Activated T-cell treated with anti-CD3 and anti-CD28 coated beads, Interleukin-2, amount 50 U/mL, for 72 hours (primary cell): Measurements from ENCODE around the gene SELENOI. TPM values are rescaled to one million over a fixed set of nuclear protein-coding genes. Genes with fewer than 3 reads are reported as not detected.
A peak's percentile ranks its signal among the peaks of the same experiment; 100 is the strongest.
"Not testable (repeated sequence)": the region's sequence is repeated elsewhere in the genome, so short reads cannot be mapped to it uniquely, and the experiment has no call there.

Experiments used
- ATAC-seq, 2 donors: fragments of 150-1000 bp; cut with Tn5 transposase; replicated peaks in 1 of 2; 2 replicates each; pipeline ENCODE4 v1.10.0; 2021; ENCODE audit warnings: moderate library complexity in 2 of 2, mild to moderate bottlenecking in 1 of 2
- DNase-seq, 2 donors: peaks; one replicate each; pipeline ENCODE4 v3.0.0; 2021 to 2022; ENCODE audit warnings: mixed read lengths in 1 of 2
- H3K27ac Mint-ChIP-seq: one replicate; pipeline ENCODE4 v1.8.0; 2022; ENCODE audit warnings: mild to moderate bottlenecking, moderate library complexity, mixed read lengths
- H3K27me3 Mint-ChIP-seq: one replicate; pipeline ENCODE4 v1.8.0; 2022; ENCODE audit warnings: low read depth, mixed read lengths
- H3K36me3 Mint-ChIP-seq, 2 donors: one replicate each; pipeline ENCODE4 v1.8.0; 2022; ENCODE audit warnings: mixed read lengths in 2 of 2, mild to moderate bottlenecking in 1 of 2; ENCODE audit not compliant: insufficient read depth in 2 of 2
- H3K4me1 Mint-ChIP-seq: one replicate; pipeline ENCODE4 v1.8.0; 2022; ENCODE audit warnings: low read depth, mixed read lengths
- H3K4me3 Mint-ChIP-seq, 2 donors: one replicate each; pipeline ENCODE4 v1.8.0; 2022; ENCODE audit warnings: mild to moderate bottlenecking in 2 of 2, mixed read lengths in 2 of 2, moderate library complexity in 2 of 2
- H3K9me3 Mint-ChIP-seq, 2 donors: one replicate each; pipeline ENCODE4 v1.8.0; 2022; ENCODE audit warnings: mixed read lengths in 2 of 2
- total RNA-seq, 2 donors: library from RNA; stranded (reverse); gene quantifications; one replicate each; pipeline ENCODE4 v1.2.3, GENCODE V29; 2022

The SELENOI gene
- total RNA-seq, 2 donors from 2014 or later = 35.0 to 38.9 TPM

DNA sequence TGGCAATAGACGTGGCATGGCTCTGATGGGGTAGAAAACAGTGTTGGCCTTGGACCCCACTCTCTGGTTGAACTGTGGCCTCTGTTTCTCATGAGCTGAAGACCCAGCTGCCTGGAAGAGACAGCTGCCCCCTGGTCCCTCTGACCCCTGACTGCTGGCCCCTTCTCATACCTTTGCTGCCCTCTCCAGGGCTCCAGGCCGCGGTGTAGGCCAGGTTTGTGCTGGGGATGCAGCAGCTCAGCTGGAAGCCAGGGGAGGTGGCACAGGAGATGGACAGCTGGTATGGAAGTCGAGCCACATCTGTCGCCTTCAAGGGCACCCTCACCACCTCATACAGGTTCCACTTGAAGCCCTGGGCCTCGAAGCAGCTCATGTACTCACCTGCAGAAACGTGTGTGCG lies 31.7 kb upstream of the SELENOI start:
- no peaks in the 10 kb centered on the region for H3K27me3 Mint-ChIP-seq
- no peak for ATAC-seq
- no peaks in the 10 kb centered on the region for H3K9me3 Mint-ChIP-seq
- H3K4me3 Mint-ChIP-seq = no peak overlapping the region
- H3K36me3 Mint-ChIP-seq = no peaks in the 10 kb centered on the region
- no peak for DNase-seq
- no peak overlapping the region for H3K27ac Mint-ChIP-seq
- H3K4me1 Mint-ChIP-seq = no peaks in the 10 kb centered on the region

DNA sequence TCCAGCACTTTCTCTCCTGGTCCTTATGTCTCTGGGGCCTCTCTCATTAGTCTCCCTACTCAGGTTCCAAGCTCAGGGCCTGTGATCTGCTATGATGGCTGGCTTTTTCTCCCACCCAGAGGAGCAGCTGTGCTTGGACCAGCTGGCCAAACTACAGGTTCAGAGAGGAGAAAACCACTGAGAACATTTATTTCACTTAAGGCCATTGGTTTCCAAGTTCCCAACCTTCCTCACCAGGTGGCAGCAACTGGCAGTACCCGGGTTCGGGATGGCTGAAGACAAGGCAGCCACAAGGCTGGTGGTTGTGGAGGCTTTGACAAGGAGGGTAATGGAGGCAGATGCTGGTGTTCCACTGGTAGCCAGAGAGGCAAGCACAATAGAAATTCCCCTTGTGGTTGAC lies 29.9 kb upstream of the SELENOI start:
- H3K4me1 Mint-ChIP-seq = no peaks in the 10 kb centered on the region
- H3K4me3 Mint-ChIP-seq = no peak overlapping the region
- H3K36me3 Mint-ChIP-seq = no peaks in the 10 kb centered on the region
- no peak for DNase-seq
- no peaks in the 10 kb centered on the region for H3K9me3 Mint-ChIP-seq
- no peak for ATAC-seq
- no peak overlapping the region for H3K27ac Mint-ChIP-seq
- H3K27me3 Mint-ChIP-seq = no peaks in the 10 kb centered on the region

- no peak for ATAC-seq
- Mint-ChIP-seq H3K4me1 (no peaks in the 10 kb centered on the region), H3K9me3 (no peaks in the 10 kb centered on the region), H3K27ac (no peak overlapping the region), H3K4me3 (no peak overlapping the region), H3K27me3 (no peaks in the 10 kb centered on the region), H3K36me3 (no peaks in the 10 kb centered on the region)
- no peak for DNase-seq
Observed at GRCh38 chr2:26316845-26317244, 29.1 kb upstream of the SELENOI start.

- no peaks in the 10 kb centered on the region for H3K4me1 Mint-ChIP-seq
Observed at GRCh38 chr2:26317377-26318105, 28.4 kb upstream of the SELENOI start.

GRCh38 chr2:26318950-26319349 lies 27.0 kb upstream of the SELENOI start:
- Mint-ChIP-seq H3K9me3 (no peaks in the 10 kb centered on the region), H3K27ac (no peak overlapping the region), H3K4me3 (no peak overlapping the region), H3K36me3 (no peaks in the 10 kb centered on the region), H3K27me3 (no peaks in the 10 kb centered on the region), H3K4me1 (no peaks in the 10 kb centered on the region)
- ATAC-seq (no peak), DNase-seq (no peak)

More at GRCh38 chr2:26317377-26318105, 28.4 kb upstream of the SELENOI start:
- Mint-ChIP-seq H3K36me3 (no peaks in the 10 kb centered on the region), H3K4me3 (no peak overlapping the region), H3K27ac (no peak overlapping the region), H3K27me3 (no peaks in the 10 kb centered on the region), H3K9me3 (no peaks in the 10 kb centered on the region)
- no peak for DNase-seq
- no peak for ATAC-seq

DNA sequence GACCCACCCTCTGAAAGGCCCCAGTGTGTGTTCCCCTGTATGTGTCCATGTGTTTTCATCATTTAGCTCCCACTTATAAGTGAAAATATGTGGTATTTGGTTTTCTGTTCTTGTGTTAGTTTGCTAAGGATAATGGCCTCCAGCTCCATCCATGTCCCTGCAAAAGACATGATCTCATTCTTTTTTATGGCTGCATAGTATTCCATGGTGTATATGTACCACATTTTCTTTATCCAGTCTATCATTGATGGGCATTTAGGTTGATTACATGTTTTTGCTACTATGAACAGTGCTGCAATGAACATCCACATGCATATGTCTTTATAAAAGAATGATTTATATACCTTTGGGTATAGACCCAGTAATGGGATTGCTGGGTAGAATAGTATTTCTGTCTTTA lies 21.5 kb upstream of the SELENOI start:
- not testable (repeated sequence) for DNase-seq, H3K4me3 Mint-ChIP-seq, ATAC-seq, H3K27me3 Mint-ChIP-seq, H3K9me3 Mint-ChIP-seq, H3K36me3 Mint-ChIP-seq, H3K27ac Mint-ChIP-seq
- H3K4me1 Mint-ChIP-seq = peaks cover 17% of the 10 kb centered on the region

DNA sequence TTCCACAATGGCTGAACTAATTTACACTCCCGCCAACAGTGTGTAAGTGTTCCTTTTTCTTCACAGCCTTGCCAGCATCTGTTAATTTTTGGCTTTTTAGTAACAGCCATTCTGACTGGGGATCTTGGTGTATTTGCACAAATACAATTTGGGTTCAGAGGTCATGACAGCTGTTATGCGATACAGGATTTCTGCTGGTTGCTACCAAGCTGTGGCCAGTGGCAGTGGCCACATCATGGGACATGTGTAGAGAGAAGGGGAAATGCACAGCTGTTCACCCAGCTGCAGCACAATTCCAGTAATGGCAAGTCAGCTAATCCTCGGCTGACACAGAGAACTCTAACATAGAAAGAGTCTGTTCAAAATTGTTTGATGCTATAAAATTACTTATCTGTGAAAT lies 21.0 kb upstream of the SELENOI start:
- no peak for ATAC-seq
- no peaks in the 10 kb centered on the region for H3K36me3 Mint-ChIP-seq
- H3K27ac Mint-ChIP-seq = no peak overlapping the region
- H3K9me3 Mint-ChIP-seq = no peaks in the 10 kb centered on the region
- H3K4me3 Mint-ChIP-seq = no peak overlapping the region
- H3K27me3 Mint-ChIP-seq = no peaks in the 10 kb centered on the region
- H3K4me1 Mint-ChIP-seq = peaks cover 22% of the 10 kb centered on the region
- no peak for DNase-seq

- no peak overlapping the region for H3K4me3 Mint-ChIP-seq
- H3K36me3 Mint-ChIP-seq = no peaks in the 10 kb centered on the region
- DNase-seq = no peak
- H3K4me1 Mint-ChIP-seq = peaks cover 29% of the 10 kb centered on the region
- no peak for ATAC-seq
- H3K9me3 Mint-ChIP-seq = no peaks in the 10 kb centered on the region
- H3K27ac Mint-ChIP-seq = peak overlapping the region; percentile 48
- H3K27me3 Mint-ChIP-seq = no peaks in the 10 kb centered on the region
Observed at GRCh38 chr2:26325851-26326250, 20.1 kb upstream of the SELENOI start.

GRCh38 chr2:26326514-26326913 lies 19.4 kb upstream of the SELENOI start:
- Mint-ChIP-seq H3K27ac (no peak overlapping the region), H3K27me3 (no peaks in the 10 kb centered on the region), H3K9me3 (no peaks in the 10 kb centered on the region), H3K36me3 (no peaks in the 10 kb centered on the region), H3K4me3 (peak overlapping the region in 1 of 2 donors; percentile 17), H3K4me1 (peaks cover 29% of the 10 kb centered on the region)
- no peak for DNase-seq
- peak; percentile 49 to 51 for ATAC-seq

DNA sequence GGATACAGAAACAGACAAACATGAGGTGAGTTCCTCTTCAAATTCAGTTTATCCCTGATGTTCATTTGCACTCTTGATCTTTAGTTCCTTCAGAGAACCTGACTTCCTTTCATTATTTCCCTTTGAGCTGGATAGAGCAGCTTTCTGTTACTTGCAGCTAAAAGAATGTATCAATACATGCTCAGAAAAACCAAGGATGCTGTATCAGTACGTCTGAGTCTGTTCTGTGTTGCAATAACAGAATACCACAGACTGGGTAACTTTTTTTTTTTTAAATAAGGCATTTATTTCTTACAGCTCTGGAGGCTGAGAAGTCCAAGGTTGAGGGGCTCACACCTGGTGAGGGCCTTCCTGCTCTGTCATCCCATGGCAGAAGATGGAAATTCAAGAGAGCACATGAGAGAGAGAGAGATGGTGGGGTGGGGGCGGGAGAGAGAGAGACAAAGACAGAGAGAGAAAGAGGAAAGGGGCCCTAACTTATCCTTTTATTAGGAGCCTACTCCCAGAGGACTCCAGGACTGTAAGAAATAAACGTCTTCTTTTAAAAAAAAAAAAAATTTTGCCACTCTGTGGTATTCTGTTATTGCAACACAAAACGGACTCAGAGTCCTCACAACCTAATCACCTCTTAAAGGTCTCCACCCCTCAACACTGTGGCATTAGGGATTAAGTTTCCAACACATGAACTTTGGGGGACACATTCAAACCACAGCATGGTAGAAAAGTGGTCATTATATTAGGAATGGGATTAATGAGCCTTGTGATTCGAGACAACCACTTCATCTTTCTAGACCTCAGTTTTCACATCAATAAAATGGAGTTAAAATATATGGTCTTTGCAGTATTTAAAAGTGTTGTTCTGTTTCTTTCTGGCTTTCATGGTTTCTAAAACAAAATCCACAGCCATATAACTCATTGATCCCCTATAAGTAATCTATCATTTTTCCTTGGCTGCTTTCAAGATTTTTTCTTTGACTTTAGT lies 18.4 kb upstream of the SELENOI start:
- Mint-ChIP-seq H3K4me3 (no peak overlapping the region), H3K4me1 (peaks cover 29% of the 10 kb centered on the region), H3K27ac (no peak overlapping the region), H3K27me3 (no peaks in the 10 kb centered on the region), H3K9me3 (no peaks in the 10 kb centered on the region), H3K36me3 (no peaks in the 10 kb centered on the region)
- DNase-seq (no peak), ATAC-seq (no peak)

DNA sequence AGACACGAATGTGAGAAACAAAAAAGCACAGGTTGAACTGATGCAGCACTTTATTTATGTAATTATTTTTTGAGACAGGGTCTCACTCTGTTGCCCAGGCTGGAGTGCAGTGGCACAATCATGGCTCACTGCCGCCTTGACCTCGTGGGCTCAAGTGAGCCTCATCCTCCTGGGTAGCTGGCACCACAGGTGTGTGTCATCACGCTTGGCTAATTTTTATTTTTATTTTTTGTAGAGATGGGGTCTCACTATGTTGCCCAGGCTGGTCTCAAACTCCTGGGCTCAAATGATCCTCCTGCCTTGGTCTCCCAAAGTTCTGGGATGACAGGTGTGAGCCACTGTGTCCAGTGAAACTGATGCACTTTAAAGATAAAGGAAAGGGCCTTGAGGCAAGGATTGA lies 16.9 kb upstream of the SELENOI start:
- DNase-seq, H3K27ac Mint-ChIP-seq, H3K36me3 Mint-ChIP-seq, ATAC-seq, H3K27me3 Mint-ChIP-seq, H3K4me3 Mint-ChIP-seq, H3K9me3 Mint-ChIP-seq: not testable (repeated sequence)
- peaks cover 29% of the 10 kb centered on the region for H3K4me1 Mint-ChIP-seq

- H3K27ac Mint-ChIP-seq = no peak overlapping the region
- H3K4me3 Mint-ChIP-seq = peak overlapping the region in 1 of 2 donors; percentile 54
- H3K36me3 Mint-ChIP-seq = no peaks in the 10 kb centered on the region
- ATAC-seq (peak; percentile 95), DNase-seq (peak; percentile 86 to 88)
- H3K4me1 Mint-ChIP-seq = peaks cover 29% of the 10 kb centered on the region
- no peaks in the 10 kb centered on the region for H3K9me3 Mint-ChIP-seq
- H3K27me3 Mint-ChIP-seq = no peaks in the 10 kb centered on the region
Observed at GRCh38 chr2:26330114-26330549, 15.8 kb upstream of the SELENOI start.

DNA sequence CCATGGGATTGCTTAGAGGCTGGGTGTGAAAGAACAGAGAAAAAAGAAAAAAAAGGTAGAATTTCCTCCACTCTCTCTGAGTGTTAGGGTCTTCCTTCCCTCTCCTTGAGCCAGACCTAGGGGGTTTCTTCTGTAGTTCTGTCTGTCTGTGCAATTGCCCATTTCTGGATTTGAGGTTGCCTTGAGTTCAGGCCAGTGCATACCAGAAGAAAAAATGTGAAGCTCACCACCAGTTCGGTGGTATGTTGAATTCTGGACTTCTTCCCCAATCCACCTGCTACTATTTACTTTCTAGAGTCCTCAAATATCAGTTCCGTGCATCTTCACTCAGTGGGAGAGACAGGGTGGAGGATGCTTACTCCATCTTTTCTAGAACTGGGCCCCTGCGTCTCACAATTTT lies 15.3 kb upstream of the SELENOI start:
- H3K36me3 Mint-ChIP-seq = no peaks in the 10 kb centered on the region
- H3K4me3 Mint-ChIP-seq = no peak overlapping the region
- no peak for ATAC-seq
- H3K9me3 Mint-ChIP-seq = no peaks in the 10 kb centered on the region
- DNase-seq = no peak
- H3K4me1 Mint-ChIP-seq = peaks cover 29% of the 10 kb centered on the region
- no peaks in the 10 kb centered on the region for H3K27me3 Mint-ChIP-seq
- H3K27ac Mint-ChIP-seq = no peak overlapping the region
